ENCODE results near the gene NIPBL. TPM values are rescaled to one million over a fixed set of nuclear protein-coding genes. Genes with fewer than 3 reads are reported as not detected.
A peak's percentile ranks its signal among the peaks of the same experiment; 100 is the strongest.

NIPBL gene
- total RNA-seq, 1 donor, result 41.8 TPM

GRCh38 chr5:36936309-36936708 is 59.7 kb downstream of the NIPBL start:
- no peak for DNase-seq (ENCODE audit: low read depth)
- H3K4me3 ChIP-seq (ENCODE audit: low read depth, low read length), result no peak overlapping the region
- no peak for TF ChIP-seq CTCF (IDR thresholded peaks at IDR 0.05; ENCODE audit: insufficient read depth, low read length)

GRCh38 chr5:36938129-36938528 is 61.6 kb downstream of the NIPBL start:
- DNase-seq (ENCODE audit: low read depth), result no peak
- H3K4me3 ChIP-seq (ENCODE audit: low read depth, low read length), result no peak overlapping the region
- no peak for TF ChIP-seq CTCF (IDR thresholded peaks at IDR 0.05; ENCODE audit: insufficient read depth, low read length)

GRCh38 chr5:36939969-36940858 is 63.6 kb downstream of the NIPBL start:
- no peak for DNase-seq (ENCODE audit: low read depth)
- no peak for TF ChIP-seq CTCF (IDR thresholded peaks at IDR 0.05; ENCODE audit: insufficient read depth, low read length)
- no peak overlapping the region for H3K4me3 ChIP-seq (ENCODE audit: low read depth, low read length)

- TF ChIP-seq CTCF (IDR thresholded peaks at IDR 0.05; ENCODE audit: insufficient read depth, low read length), result no peak
- DNase-seq (ENCODE audit: low read depth), result no peak
Measured at GRCh38 chr5:36943584-36943983, 67.0 kb downstream of the NIPBL start.

DNA sequence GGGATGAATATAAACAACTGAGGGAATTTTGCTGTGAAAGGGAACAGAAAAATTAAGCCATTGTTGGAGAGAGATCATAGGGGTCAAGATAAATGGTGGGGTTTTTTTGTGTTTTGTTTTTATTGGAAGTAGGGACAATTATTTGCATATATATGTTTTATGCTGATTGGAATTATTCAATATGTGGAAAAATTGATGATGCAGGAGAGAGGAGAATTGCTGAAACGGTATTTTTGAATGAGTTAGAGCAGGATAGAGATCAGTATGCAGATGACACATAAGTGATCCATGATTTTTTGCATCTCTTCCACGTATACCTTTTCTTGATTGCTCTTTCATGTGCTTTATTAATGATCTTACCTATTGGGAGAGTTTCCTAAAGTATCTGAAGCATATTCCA is 67.5 kb downstream of the NIPBL start:
- H3K4me3 ChIP-seq (ENCODE audit: low read depth, low read length), result no peak overlapping the region
- DNase-seq (ENCODE audit: low read depth), result no peak
- no peak for TF ChIP-seq CTCF (IDR thresholded peaks at IDR 0.05; ENCODE audit: insufficient read depth, low read length)

More at GRCh38 chr5:36943584-36943983, 67.0 kb downstream of the NIPBL start:
- no peak overlapping the region for H3K4me3 ChIP-seq (ENCODE audit: low read depth, low read length)

DNA sequence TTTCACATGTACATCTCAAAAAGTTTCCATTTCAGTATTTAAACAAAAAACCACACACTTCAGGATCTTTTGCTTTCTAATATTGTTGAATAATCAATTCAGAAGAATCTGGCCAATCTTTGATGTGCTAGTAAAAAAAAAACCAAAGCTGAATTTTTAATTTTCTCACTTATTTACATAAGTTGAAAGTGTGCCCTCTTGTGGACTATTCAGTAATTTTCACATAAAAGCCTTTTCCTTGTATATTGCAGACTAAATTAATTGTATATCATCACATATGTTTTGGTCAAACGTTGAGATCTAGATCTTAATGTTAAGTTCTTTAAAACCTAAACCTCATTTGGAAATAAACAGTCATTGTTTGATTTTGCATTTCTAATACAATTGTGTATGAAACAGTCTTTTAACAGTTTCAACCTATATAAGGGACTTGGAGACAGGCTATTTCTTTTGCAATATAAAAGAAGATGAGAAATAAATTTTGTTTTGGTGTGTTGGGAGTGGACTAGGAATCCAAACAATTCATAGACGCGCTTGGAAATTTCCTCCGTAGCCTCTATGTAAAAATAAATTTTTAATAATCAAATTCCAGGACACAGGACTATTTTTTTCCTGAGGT is 68.1 kb downstream of the NIPBL start:
- no peak overlapping the region for H3K4me3 ChIP-seq (ENCODE audit: low read depth, low read length)
- TF ChIP-seq CTCF (IDR thresholded peaks at IDR 0.05; ENCODE audit: insufficient read depth, low read length), result peak; percentile 51
- DNase-seq (ENCODE audit: low read depth), result peak; percentile 85
